HPDE6-E6E7 (cell line): Measurements from ENCODE around the gene WWOX.

Experiments
- DNase-seq: peaks from one replicate; pipeline ENCODE4 v3.0.0; 2011; ENCODE audit warnings: missing footprints; ENCODE audit errors: extremely low spot score

WWOX gene

GRCh38 chr16:79055251-79055970 is 956.0 kb downstream of the WWOX start:
- DNase-seq, result no peak

DNA sequence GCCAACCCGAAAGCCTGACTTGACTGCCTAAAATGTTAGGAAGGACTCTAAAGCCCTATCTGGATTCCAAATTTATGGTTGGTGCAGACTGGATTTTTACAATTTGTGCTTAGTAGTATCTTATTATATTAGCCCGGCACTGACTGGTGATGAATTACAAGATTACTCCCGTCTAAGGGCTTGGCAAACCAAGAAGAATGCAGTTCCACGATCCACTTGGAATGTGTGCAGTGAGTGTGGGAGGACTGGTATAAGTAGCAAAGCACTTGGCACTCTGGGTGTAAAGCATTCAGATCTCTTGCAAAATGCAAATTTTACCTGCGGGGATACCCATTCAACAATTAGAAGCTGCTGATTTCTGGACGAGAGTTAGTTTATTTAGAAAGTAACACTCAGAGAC is 961.7 kb downstream of the WWOX start:
- no peak for DNase-seq

- no peak for DNase-seq
Measured at GRCh38 chr16:79062336-79062735, 962.9 kb downstream of the WWOX start.

DNA sequence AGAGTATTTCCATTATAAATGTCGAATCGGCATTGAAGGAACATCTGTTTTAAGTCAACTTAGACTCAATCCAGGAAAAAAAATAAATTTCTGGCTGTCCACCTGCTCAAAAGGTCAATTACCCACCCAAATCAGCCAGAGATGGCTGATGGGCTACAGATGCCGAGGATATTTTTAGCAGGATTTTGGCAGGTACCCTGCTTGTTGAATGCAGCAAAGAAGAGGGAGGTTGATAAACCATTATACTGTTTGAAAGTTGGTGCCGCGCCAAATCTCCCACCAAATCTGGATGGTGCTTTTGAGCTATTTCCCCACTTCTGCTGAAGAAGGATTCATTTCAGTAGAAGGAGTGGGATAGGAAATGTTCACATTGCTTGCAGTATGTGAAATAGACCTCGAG is 963.4 kb downstream of the WWOX start:
- DNase-seq, result no peak

DNA sequence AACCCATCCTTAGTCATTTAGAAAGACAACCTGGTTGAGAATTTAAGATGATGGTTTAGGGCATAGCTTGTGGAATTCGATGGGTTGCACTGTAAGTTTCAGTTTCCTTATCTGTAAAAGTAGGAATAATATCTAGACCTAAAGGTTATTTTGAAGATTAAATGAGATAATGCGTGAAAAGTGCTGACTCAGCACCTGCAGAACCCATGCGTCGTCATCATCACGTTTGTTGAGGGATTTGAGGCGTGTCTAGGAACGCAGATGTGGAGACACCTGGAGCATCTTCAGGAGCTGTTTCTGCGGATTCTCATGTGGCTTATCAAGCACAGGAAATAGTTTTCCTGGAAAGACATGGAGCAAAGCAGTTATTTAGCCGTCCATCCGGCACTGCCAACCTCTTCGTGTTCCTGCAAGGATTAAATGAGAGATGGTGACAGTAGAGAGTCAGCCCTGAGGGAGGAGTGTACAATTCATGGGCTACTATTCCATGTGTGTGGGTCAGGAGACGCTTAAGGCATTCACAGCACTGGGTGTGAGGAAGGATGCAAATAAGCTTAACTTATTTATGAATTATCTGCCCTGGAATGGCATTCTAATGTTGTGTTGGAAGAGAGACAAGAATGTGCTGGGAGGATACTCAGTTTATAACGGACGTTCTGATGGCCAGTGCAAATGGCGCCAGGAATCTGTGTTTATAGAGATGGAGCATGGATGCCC is 965.0 kb downstream of the WWOX start:
- DNase-seq, result no peak

DNA sequence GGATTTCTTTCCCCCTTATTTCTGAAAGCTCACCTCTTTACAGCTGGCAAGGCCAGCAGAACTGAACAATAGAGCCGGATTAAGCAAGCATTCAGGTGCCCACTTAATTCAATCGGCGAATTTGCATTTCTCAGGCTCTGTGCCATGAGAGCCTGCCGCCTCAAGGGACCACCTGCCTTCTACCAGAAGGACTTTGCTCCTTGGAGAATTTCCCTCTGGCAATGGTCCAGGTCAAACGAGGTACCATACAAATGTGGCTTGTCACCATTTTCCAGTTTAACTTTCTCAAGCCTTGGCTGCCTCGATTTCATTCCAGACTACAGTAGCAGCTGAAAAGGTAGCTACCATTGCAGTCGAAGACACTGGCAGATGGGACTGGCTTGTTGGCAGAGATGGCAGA is 967.1 kb downstream of the WWOX start:
- no peak for DNase-seq

- no peak for DNase-seq
Measured at GRCh38 chr16:79067600-79067999, 968.1 kb downstream of the WWOX start.

GRCh38 chr16:79069121-79069520 is 969.7 kb downstream of the WWOX start:
- DNase-seq, result no peak

- DNase-seq, result no peak
Measured at GRCh38 chr16:79069633-79070032, 970.2 kb downstream of the WWOX start.

DNA sequence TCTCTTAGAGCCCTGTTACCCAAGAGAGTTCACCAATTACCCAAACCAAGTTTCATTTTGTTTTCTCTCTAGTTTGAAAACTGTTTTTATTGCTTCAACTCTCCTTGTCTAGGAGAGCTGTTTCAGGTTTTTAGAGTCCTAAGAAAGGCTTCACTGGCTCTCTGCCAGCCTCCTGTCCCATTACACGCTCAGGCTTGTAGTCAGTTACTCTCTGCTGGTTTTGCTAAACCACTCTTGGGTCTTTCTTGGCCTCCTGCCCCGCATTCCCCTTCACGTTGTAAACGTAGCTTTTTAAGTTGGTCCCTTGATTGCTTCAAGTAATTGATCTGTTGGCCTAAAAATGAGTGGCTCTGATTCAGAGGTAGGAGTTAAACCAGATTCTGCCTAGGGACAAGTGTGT is 972.0 kb downstream of the WWOX start:
- no peak for DNase-seq

DNA sequence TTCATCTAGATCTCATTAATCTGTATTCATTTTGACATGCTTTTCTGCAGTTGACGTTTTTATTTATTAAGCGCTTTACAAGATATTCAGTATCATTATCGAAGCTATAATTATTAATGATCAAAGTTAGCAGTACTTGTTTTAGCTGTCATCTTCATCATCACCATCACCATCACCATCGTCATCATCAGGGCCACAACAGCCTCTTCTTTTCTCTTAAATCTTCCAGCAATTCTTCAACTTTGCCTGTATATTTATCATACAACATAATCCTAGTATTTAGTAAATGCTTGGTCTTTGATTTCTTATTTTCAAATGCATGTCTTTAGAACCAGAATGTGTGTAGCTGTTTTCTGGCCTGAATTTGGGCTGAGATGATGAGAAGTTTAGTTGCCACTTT is 973.1 kb downstream of the WWOX start:
- DNase-seq, result no peak

- DNase-seq, result no peak
Measured at GRCh38 chr16:79073566-79073965, 974.1 kb downstream of the WWOX start.

GRCh38 chr16:79074541-79074940 is 975.1 kb downstream of the WWOX start:
- DNase-seq, result no peak

DNA sequence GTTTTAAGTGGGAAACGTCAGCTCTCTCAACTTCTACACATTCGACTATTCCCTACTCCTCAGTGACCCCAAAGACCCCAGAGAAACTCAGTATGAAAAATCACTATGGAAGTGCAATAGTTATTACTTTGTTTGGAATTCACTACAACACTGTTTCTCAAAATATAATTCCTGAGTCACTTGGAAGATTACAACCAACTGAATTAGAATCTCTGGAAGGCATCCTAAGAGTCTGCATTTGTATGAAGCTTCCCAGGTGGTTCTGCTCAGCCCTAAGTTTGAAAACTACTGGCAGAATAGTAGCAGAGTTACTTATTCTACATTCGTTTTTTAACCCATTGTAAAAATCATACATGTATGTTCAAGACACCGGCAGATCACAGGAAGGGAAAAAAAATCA is 975.5 kb downstream of the WWOX start:
- DNase-seq, result no peak

DNA sequence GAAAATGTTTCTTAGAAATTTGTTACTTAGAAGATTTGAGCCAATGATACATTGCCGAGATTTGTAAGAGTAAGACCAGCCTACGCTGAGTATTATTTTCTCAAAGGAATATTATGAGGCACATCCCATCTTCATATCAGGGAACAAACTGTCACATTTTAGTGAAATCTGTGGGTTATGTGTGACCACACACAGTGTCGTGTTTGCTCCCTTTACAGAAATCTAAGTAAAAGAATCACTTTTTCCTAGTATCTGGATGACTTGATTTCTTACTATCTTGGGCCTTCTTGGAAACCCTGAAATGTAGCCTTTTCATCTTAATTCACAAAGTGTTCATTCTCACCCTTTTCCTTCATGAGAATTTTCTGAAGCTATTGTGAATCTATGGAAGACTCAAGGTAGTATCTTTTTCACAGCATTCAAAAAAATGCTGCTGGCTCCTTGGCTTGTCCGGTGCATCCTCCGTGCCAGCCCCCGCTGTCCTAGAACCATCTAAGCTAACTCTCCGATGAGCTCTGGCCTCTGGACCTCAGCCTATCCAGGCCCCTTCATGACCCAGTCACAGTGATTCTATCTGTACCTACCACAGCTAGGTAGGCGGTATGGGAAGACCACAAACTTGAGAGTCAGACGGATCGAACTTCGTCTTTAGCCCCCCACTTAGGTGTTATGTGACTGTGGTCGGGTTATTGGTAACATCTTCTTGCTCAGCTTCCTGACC is 976.8 kb downstream of the WWOX start:
- DNase-seq, result no peak

GRCh38 chr16:79077346-79077745 is 977.9 kb downstream of the WWOX start:
- DNase-seq, result no peak

DNA sequence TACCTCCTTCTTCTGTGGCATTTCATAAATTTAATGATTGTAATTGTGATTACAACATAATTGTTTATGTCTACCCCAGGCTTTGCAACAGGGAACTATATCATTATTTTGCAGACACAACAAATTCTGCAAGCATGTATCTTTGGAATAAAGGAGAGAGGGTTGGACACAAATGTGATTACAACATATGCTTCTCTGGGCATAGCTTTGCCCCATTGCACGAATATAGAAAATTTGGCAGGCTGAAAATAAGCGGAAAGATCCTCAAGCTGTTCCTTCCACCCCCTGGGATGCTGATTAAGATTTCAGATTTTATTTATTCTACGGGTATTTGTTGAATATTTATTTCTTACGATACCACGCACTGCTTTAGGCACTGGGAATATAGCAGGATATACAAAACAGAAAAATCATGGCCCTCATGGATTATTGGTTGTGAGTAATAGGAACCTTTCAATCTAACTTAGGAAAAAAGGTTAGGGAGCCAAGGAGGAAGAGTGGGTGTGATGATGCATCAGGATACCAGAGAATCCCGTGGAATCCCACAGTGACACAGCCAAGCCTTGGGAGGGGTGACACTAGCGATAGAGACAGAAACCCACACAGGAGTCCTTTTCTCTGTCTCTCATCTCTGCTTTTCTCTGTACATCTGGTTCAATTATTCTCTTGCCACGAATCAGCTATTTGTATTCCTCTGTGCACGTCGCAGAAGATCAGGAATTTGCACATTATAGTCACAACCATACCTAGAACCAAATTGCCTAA is 980.4 kb downstream of the WWOX start:
- no peak for DNase-seq

DNA sequence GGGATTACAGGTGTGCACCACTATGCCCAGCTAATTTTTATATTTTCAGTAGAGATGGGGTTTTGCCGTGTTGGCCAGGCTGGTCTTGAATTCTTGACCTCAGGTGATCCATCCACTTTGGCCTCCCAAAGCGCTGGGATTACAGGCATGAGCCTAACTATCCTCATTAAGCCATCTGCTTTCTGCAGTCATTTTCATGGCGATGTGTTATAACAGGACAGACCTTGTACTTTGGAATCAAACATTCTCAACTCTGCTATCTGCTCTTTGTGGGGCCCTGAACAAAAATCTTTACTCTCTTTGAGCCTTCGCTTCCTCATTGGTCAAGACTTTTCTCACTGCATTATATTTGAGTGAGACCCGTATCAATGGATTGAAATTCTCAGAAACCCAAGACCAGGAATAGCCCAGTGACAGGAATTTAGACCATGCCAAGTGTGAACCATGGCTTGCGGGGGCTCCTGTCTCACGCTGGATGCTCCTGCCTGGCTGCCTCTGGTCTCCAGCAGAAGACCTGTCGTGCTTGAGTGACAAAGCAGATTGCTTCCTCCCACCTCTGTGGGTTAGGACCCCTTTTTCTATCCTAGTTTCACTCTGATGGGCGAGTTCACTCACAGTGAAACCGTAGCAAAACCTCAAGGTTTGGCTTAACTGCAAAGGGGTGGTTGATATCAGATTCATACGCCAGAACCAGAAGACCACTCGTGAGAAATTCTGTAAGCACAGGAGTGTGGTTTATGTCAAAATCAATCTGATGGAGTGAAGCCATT is 982.0 kb downstream of the WWOX start:
- DNase-seq, result no peak

- no peak for DNase-seq
Measured at GRCh38 chr16:79082970-79083369, 983.5 kb downstream of the WWOX start.

DNA sequence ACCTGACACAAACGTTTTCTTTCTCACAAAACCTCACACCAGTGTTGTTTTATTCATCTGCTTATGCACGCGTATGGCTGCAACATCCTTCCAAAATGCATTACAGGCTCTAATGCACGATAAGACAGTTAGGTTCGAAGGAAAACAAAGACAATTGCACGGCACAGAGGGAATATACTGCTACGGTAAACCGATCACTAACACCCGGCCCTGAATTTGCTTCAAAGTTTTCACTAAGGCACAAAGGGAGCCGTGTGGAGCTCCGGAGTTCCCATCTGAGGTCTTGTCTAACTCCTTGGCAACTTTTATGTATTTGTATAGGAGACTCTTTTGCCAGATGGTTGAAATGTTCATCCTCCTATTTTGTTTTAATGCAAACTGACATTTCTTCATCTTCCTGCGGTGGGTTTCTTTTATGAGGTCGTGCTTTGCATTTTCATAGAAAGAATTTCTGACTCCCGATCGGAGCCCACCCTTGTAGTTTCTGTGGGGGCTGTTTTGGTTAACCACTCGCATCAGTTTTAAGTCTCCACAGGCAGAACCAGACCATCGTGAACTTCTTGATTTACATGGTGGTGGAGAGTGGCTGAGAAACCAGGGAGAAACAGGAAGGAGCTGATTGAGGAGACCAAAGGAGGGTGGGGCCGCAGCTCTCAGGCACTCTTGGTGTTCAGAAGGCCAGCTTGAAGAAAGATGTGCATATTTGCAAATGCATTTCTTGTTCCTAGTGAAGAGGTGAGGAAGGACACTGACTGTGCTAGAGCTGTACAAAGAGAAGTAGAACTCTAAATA is 984.2 kb downstream of the WWOX start:
- DNase-seq, result no peak

DNA sequence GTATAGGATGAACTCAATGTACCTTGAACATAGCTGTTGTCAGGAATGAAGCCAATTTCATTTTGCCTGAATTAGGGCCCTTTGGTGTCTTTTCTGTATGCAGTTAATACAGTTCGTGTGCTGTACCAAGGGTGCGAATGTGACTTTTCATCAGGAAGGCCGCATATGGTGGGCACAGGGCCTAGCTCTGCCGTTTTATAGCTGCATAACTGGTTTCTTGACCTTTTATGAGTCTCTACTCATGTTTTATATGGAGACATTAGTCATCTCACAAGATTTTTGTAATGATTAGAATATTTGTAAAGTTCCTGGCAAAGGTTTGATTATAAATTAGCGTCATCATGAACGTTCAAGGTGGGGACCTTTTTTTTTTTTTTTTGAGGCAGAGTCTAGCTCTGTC is 989.5 kb downstream of the WWOX start:
- no peak for DNase-seq
